CD4-positive, alpha-beta T cell treated with Interferon alpha-2 for 1 hour (primary cell): ENCODE results near the gene BMP3.
"Not testable (repeated sequence)": the region's sequence is repeated elsewhere in the genome, so short reads cannot be mapped to it uniquely, and the experiment has no call there.

ENCODE experiments used
- DNase-seq, 2 donors: peaks; one replicate each; pipeline ENCODE4 v3.0.0-alpha.2; 2020 to 2022

BMP3 gene, protein sequence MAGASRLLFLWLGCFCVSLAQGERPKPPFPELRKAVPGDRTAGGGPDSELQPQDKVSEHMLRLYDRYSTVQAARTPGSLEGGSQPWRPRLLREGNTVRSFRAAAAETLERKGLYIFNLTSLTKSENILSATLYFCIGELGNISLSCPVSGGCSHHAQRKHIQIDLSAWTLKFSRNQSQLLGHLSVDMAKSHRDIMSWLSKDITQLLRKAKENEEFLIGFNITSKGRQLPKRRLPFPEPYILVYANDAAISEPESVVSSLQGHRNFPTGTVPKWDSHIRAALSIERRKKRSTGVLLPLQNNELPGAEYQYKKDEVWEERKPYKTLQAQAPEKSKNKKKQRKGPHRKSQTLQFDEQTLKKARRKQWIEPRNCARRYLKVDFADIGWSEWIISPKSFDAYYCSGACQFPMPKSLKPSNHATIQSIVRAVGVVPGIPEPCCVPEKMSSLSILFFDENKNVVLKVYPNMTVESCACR

DNA sequence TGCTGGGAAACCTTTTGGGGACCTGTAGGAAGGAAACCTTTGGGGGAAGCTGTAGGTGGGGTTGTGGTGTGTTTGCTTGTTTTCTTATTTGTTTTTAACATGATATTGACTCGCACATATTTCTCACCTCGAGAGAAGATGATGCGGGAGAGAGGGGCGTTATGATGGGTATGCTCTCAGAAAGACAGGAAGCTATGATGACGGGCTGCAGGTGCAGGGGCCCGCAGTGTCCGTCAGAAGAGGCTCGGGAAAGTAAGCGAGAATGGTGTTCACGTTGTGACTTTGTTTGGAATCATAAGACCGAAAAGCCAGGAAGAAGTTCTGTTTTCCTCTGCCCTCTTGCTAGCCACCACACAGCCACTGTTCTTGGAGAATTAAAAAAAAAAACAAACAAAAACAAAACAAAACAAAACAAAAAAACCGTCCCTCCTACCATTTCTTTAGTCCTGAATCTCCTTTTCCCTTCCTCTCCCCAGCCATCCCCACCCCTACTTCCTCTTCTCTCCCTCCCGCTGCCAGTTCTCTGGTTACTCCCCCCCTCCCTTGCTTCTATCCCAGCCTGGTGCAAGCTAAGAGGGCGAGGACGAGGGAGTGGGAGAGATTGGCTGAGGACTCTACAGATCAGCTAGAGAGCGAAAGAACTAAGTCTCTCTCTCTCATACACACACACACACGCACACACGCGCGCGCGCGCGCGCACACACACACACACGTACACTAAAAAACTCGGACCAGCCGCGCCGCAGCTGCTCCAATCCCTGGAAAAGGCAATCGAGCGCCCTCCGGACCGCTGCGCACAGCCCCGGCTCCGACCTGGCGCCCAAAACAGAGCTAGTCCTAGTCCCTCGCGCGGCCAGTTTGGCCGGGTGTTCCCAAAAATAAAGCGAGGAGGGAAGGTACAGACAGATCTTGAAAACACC, at the start of gene BMP3:
TSS of gene BMP3 (plus strand) at position 648 of the 920 bp plus-strand sequence. CDS start 577 bp downstream, outside the sequence.
- no peak for DNase-seq

DNA sequence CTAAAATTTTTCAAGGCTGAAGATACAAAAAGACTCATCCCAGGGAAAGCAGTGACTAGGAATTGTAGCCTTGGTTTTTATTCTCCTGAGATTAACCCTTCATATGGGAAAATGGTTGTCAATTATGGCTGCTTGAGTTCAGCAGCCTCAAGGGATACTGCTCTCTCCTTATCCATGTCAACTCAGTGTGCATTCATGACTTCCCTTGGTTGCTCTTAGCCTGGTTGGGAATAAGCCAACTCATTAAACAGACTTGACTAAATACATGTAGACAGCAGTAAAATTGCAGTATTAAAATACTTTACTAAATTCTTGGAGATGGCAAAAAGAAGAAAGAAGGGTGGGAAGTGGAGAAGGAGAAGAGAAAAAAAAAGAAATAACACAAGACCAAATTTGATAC, 44.5 kb upstream of the BMP3 start:
- DNase-seq = no peak

DNA sequence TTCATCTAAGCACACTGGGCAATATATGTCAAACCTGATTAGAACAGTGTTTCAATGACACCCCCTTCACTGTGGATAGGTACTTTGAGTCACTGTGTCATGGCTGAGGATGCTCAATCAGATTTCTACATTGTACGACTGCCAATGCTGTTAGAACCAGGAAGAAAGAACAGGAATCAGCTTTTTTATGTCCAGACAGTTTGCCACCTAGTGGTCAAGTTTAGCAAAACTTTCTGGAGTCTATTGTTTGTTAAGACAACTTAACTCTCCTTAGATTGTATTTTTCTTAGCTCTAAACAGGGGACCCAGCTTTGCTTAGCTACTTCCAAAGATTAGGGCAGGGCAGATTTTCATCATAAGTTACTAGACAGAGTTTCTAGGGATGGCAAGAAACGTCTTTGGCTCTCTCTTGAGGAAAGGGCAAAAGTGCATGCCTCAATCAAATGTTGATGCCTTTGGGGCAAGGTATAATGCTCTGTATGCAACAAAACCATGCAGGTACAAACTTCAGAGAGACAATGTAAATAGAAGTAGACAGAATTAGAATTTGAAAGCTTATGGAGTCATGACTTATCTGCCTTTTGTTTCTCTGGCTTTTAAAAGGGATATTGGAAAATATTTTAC, 40.5 kb upstream of the BMP3 start:
- DNase-seq = peak; percentile 8 to 67

DNA sequence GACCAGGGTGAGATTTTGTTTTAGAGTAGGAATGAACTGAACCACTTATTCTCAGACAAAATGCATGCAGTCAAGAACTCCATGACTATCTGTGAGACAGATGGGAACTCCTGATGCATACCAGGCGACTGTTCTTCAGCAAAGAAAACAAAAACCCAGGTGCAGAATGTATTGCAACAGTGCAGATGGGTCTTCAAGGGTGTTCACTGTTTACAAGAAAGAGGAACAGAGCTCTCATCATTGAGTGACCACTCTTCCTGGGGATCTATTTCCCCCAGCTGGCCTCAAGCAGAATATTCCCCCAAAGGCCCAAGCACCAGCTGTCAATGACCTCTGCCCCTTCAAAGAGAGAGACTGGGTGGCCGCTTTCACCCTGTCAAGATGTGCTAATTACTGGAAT, 39.7 kb upstream of the BMP3 start:
- DNase-seq = no peak

DNA sequence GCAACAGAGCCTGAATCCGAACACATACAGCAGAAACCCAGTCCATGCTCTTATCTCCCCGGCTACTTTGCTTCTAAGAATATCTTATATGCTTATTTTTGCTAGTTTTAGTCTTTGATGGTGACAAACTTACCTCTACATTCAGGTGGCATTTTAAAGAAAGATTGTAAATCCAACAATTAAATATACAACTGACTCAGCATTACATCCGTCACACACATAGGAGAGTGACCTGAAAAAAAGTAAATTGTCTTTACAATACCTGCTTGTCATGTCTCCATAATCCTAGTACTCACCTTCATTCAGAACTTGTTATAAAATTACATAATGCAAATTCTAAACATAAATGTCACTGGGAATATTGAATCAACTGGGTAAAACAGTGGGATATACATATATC, 30.6 kb upstream of the BMP3 start:
- DNase-seq = no peak

DNA sequence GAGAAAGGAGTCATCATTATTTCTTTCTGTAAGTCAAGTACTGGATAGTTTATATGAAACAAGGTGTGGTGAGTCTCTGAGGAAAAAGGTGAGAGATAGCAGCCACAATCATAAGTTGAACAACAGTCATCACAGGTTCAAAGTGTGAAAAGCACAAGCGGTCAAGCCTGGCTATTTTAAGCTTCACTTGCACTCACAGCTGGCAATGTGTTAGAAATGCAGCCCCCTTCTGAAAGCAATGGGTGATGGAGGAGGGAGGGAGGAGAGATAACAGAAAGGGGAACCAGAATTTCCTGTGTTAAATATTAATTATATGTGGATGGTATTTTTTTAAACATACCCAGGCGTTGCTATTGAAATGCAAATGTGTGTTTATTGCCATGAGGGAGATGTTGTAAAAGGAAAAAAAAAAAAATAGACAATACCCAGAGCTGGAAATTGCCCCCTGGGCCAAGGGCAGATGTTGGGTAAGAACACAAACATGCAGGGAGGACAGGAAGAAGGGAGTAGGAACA, 26.9 kb upstream of the BMP3 start:
- peak in 1 of 2 donors; percentile 10 for DNase-seq

DNA sequence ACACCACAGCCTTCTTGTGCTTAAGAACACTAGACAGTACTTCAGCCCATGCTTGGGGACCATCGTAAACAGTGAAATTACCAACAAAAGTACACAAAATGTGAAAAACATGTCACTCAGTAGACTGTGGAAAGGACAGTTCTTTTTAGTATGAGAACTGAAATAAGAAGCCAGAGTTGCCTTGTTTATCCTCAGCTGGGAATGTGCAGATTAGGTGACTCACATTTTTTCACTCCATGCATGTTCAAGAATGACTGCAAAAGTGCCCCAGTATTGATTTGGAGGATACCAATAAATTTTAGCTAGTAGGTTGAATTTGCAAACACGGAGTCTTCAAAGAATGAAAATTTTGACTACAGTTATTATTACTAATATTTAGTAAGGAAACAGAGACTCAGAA, 23.1 kb upstream of the BMP3 start:
- no peak for DNase-seq

DNA sequence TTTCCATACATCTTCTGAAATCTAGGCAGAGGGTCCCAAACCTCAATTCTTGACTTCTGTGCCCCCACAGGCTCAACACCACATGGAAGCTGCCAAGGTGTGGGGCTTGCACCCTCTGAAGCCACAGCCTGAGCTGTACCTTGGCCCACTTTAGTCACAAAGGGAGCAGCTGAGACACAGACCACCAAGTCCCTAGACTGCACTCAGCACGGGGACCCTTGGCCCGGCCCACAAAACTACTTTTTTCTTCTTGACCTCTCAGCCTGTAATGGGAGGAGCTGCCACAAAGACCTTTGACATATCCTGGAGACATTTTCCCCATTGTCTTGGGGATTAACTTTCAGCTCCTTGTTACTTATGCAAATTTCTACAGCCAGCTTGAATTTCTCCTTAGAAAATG, 13.9 kb upstream of the BMP3 start:
- not testable (repeated sequence) for DNase-seq

DNA sequence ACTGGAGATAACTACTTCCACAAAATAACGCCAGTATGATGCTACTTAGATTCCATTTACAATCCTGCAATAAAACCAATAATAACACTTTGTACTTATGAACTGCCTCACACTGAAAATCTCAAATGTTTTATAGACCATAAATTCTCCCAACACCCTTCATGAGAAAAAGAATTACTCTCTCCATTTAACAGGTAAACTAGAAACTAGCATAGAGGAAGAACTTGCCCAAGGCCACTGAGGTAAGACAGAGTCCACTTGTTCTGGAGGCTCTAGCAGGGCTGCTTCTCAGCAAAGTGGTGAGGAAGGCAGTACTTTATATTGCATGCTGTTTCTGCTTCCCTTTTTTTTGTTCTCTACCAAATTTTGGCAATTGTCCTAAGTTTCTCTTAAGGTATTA, 11.5 kb upstream of the BMP3 start:
- DNase-seq = no peak

DNA sequence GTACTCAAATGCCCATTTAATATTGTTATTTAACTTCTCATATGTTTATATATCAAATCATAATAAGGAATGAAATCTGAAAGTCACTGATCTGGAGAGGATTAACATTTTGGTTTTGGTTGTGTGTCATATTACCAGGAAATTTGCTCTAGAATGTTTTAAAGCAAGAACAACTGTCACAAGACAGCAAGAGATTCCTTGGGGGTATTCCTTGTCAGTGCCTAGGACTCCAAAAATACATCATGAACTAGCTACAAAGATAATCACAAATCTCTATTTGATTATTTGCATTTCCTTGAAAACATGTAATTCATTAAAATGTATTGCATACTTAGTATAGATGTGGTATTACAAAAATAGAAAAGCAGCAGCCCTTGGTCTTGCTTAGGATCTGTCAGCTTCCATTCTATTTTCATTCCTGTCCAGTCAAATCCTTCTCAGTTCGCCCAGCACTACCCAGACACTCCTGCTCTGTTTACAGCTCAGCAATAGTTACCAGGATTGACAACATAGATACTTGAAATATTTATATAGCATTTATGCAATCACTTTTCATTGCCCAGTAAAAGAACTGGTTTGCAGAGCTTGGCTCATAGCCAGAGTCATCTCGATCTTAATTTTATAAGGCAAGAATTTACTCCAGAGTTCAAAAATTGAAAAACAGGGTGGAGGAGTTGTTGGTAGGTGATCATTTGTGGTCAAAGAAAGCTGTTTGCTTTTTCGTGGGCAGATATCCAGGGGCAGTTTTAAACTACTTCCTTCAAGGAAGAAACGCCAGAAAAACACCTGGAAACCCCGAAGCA, 9.2 kb upstream of the BMP3 start:
- no peak for DNase-seq

DNA sequence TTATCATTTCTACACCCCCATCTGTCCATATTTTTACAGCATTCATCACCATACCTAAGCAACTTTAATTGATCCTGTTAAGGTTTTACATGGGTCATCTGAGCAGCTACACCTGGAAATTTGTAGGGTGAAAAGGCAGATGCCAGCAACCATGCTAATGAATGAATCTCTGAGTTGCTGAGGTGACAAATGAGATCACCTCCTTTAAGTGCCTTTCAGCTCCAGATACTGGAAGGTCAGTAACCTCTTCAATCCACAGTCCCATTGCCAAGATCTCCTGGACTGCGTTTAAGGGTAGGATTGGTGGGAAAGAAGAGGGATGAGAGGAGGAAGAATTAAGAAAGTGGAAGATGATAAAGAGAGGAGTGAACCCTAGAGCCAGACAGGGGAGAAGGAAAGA, 8.5 kb upstream of the BMP3 start:
- DNase-seq = no peak

DNA sequence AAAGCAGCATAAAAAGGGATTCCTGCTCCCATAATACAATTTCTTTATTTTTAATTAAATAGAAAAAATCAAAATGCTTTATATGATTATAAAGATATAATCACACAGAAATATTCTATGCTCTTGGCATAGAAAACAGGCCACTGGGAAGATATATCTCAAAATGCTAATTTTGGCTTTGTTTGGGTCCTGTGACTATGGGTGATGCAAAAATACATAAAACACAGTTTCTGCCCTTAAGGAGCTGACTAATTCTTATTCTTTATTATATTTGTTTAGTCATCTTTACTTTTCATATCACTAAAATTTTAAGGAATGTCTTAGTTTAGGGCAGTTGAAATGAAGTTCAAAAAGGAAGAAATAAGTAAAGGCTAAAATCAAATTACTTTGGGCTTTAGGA, 7.0 kb upstream of the BMP3 start:
- DNase-seq = no peak

DNA sequence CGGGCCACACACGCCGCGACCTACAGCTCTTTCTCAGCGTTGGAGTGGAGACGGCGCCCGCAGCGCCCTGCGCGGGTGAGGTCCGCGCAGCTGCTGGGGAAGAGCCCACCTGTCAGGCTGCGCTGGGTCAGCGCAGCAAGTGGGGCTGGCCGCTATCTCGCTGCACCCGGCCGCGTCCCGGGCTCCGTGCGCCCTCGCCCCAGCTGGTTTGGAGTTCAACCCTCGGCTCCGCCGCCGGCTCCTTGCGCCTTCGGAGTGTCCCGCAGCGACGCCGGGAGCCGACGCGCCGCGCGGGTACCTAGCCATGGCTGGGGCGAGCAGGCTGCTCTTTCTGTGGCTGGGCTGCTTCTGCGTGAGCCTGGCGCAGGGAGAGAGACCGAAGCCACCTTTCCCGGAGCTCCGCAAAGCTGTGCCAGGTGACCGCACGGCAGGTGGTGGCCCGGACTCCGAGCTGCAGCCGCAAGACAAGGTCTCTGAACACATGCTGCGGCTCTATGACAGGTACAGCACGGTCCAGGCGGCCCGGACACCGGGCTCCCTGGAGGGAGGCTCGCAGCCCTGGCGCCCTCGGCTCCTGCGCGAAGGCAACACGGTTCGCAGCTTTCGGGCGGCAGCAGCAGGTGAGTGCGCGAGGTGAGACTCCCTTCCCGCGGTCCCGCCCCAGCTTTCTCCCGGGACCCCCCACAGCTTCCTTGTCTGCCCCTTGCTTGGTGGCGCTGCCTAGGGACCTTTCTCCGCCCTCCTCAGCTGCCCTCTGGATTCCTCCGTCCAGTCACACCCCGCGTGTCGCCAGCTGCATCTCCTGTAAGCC, 678 bp downstream of the BMP3 start:
- no peak for DNase-seq

DNA sequence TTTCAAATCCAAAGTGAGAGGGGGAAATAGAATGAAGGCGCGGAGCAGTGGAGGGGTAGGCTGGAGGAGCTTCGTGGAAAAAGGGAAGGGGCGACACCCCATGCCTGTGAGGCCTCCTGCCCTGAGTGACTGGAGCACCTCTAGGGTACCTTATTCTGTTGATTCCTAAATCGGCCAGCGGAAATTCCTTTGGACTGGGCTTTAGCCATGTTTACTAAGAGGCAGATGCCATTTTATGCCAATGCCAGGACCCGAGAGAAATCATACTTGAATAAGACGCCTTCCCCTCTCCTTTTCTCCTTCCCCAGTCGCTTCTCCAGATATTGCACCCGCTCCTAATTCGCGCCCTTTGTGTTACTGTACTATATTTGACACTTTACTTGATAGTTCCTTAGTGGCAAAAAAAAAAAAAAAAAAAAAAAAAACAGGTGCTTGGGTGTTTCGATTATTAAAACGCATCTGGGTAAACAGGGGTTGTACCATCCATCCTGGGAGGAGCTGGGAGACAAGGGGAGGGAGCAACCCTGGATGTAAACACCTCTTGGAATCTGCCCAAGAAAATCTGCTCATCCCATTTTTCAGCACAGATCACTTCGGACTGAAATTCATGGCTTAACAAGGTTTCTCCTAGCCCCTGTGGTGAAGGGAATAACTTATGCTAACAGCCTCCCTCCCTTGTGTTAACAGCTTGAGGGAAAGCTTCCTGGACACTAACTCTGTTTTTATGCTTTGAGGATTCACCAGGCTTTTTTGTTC, 1.5 kb downstream of the BMP3 start:
- DNase-seq = no peak

DNA sequence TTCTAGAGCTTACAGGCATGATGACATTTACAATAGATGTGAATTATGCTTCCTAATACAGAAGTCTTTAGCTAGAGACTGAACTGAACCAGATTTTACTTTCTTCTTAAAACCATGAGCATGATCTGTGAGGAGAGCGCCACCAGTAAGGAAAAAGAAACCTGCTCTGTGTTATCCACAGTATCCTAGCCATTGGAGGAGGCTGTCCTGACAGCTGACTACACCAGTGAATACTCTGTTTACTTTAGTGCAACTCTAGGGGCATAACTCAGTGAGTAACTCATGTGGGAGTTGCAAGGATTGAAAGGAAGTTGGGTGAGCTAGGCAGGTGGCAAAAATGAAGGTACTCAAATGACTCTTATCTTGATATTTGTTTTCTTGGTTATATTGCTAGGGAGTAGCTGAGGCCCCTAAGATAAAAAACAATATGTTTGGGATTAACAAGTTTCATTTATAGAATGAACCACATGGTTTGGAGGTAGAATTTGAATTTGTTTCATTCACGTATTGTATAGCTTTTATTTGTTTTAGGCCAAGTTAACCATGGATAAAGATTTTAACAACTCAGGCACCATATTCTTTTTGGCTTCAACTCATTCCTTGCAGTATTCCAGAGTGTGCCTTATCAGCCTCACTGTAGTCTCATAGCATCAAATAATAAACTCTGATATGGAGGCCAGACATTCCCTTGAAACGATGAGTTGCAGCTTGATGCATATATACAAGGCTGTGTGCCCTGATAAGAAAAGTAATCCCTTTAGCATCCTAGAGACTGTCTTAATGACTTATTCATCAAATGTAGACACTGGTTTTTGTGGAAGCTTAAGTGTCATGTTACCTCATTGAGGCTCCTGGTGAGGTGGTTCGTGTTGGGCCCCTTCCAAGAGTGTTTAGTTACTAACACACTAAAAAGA, 2.5 kb downstream of the BMP3 start:
- no peak for DNase-seq

DNA sequence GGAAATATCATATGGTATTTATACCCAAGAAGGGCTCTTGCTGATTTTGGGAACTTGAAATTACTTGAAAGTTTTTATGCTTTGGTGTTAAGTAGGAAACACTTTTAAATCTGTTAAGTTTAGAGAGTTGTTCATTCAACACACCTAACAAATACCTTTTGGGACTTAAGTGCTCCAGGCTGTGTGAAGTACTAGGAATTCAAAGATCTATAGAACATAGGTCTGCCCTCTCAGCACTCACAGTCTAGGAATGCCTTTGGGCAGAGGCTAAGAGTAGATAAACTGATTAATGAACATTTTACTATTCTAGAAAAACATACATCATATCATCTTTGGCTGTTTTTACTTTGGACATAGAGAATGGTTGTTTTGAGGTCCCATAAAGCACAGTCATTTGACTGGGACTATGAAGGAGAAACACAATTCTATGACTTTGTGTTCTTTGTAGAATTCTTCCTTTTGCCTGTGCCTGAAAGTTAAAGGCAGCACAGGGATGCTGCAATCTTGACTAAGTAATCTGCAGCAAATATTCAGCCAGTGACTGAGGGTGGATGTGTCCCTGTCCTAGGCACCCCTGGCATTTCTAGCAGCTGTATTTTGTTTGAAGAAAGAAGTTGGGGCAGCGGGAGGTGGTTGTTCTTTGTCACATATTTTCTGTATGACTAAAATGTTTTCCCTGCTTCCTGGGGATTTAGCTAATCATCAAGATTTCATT, 8.3 kb downstream of the BMP3 start:
- no peak for DNase-seq

DNA sequence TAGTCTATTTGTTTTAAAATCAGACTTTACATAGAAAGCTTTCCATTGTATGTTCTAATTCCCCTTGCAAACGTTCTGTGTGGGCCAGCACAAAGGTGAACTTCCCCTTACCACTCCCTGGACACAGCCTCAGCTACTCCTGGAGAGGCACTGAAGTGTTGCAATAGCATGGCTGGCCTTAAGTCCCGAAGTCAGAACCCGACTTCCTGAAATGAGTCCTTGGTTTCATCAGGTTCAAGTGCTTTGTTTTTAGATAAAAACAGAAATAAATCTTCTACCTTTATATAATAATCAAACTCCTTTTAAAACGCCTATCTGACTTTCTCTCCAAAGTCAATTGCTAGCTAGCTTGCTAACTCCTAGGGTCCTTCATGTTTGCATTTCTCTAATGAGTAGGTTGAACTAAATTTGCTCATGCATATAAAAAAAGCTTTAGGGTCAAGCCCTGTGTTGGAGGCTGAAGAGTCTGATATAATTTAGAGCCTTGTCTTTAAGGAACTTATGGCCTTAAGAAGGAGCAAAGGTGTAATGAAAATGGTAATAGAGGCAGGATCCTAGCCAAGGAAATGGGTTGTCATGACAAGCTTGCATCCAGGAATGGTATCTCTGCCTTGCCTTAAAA, 9.0 kb downstream of the BMP3 start:
- no peak for DNase-seq

DNA sequence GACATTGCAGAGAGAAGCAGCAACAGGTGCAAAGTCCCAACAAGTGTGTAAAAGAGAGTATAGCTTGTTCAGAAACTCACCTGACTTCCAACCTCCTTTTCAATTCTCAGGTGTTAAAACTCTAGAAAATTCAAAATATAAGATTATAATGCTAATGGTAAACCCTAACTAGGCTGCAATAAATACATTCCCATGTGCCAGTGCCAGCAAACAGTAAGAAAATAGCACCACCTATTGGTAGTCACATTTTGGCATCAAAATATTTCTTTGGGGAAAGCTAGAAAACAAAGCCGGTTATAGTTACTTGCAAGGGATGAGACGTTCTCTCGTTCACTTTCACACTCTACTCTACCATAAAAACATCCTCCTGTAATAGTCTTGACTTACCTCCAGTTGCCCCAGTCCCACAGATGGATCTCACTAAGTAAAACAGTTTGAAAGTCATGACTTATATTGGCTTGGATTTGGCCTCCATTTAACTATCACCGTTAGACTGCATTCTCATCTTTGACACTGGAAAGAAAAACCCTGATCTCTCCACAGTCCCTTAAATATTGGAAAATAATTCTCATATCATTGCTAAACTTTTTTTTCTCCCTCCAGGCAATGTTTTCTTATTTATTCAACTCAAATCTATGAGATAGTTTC, 9.6 kb downstream of the BMP3 start:
- DNase-seq = peak in 1 of 2 donors; percentile 53
